HG02798 (cell line): ENCODE measurements around the gene GLDN.
"Not testable (repeated sequence)": the region's sequence is repeated elsewhere in the genome, so short reads cannot be mapped to it uniquely, and the experiment has no call there.

Experiments
- ATAC-seq: cut with Tn5 transposase; IDR thresholded peaks from one replicate; pipeline ENCODE4 v1.9.1; 2021; ENCODE audit warnings: mild to moderate bottlenecking; ENCODE audit not compliant: unreplicated experiment, poor library complexity

GLDN gene

GRCh38 chr15:51424780-51425179 lies 83.3 kb downstream of the GLDN start:
- no peak for ATAC-seq

DNA sequence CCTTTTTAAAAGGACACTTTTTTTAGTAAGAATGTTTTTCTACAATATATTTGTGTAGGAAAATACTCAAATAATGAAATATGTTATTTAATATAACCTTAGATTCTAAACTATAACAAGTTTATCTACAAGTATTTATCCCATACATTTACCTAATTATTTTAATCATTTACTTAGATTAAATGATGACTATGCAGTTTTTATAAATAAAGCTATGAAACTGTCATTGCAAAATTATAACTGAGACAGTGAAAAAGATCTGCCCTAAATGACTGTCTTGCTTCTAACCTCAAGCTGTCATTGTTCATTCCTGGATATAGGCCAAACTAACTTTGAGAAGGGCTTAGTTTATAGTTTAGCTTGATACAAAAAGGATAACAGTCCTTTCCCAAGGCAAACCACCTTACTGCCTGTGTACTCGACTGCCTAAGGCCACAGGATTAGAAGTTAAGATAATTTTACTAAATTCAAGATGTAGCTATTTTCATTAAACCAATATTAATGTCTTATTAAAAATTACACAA lies 84.1 kb downstream of the GLDN start:
- no peak for ATAC-seq

DNA sequence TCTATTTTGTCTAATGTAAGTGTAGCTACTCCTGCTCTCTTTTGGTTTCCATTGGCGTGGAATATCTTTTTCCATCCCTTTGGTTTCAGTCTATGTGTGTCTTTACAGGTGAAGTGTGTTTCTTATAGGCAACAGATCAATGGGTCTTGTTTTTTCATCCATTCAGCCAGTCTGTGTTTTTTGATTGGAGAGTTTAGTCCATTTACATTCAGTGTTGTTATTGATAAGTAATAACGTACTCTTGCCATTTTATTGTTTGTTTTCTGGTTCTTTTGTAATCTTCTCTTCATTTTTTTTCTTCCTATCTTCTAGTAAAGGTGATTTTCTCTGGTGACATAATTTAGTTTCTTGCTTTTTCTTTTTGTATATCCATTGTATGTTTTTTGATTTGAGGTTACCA lies 97.1 kb downstream of the GLDN start:
- no peak for ATAC-seq

- no peak for ATAC-seq
Measured at GRCh38 chr15:51443282-51443914, 101.9 kb downstream of the GLDN start.

DNA sequence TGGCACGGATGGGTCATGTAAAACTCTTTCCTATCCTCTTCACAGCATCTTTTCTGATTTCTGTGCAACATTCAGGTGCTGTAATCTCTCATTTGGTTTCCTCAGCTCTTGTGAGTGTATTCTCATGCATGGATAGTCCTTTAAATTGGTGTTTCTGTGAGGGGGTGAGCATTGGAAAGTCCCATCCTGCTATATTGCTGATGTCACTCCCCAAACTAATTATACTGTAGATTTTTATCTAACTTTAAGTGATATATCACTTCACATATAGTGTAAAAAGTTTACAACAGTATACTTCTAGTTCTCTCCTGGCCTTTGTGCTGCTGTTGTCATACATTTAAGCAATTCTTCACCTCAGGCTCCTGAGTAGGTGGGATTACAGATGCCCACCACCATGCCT lies 102.7 kb downstream of the GLDN start:
- no peak for ATAC-seq

GRCh38 chr15:51444807-51445206 lies 103.4 kb downstream of the GLDN start:
- no peak for ATAC-seq

DNA sequence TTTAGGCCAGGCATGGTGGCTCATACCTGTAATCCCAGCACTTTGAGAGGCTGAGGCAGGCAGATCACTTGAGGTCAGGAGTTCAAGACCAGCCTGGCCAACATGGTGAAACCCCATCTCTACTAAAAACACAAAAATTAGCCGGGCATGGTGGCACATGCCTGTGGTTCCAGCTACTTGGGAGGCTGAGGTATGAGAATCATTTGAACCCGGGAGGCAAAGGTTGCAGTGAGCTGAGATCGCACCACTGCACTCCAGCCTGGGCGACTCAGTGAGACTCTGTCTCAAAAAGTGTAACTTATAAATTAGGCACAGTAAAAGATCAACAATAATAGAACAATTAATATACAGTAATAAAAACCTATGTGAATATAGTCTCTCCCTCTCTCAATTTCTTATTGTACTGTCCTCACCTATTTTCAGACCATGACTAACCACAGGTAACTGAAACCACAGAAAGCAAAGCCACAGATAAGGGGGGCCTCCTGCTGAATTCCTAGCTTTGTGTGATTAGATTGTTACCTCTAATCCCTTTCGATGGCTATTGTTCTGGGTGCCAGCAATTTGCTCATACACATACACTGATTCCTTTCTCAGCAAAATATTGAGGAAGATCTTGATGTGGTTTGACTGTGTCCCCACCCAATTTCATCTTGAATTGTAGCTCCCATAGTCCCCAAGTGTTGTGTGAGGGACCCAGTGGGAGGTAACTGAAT lies 104.7 kb downstream of the GLDN start:
- ATAC-seq, result not testable (repeated sequence)

- no peak for ATAC-seq
Measured at GRCh38 chr15:51447855-51448621, 106.6 kb downstream of the GLDN start.

DNA sequence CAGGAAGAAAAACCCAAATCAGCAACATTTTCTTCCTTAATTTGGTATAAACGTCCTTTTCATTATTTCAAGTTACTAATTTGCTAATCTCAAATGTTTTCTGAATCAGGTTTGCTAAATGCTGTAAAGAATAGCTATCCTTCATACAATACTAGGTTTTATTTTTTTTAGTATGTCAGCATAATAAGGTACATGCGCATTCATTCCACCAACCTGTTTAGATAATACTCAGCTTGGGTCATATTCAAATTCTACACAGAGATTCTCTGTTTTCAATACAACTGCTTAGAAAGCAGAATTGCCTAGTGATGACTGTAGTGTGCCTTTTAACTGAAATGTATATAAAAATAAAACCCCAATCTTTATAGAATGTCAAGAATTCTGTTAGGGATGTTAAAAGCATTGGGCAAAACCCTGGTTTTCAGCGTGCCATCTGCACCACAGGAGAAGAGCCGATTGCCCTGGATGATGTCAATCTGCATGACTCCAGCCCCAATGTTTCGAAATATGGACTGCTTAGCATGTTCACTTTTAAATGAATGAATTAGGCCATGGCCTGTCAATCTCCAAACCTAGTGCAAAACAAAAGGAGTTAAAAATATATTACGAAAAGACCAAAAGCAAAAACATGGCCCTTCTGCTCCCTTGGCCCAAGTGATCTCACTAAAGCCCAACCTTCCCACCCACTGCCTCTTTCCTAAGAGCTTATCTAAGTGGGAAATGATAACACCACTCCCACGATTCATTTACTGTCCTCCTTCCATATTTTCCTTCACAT lies 107.4 kb downstream of the GLDN start:
- no peak for ATAC-seq

DNA sequence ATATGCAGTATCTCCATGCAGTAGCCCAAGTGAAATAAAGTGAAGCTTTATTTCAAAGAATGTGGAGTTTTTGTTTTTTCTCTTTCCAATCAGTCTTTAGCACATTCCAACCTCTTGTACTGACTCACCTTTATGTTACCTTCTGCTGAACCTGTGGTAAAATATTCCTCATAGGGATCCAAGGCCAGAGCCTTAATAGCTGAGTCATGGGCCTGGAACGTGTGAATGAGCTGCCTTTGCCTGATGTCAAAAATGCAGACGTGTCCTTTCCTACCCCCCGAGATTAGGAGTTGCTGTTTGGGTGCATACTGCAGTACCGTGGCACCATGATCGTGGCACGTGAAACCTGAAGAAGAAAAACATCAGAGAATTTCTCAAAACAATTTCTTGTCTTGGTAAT lies 108.5 kb downstream of the GLDN start:
- no peak for ATAC-seq
